NCI-H460 (cell line): ENCODE measurements around the gene PAK1IP1. TPM values are rescaled to one million over a fixed set of nuclear protein-coding genes. Genes with fewer than 3 reads are reported as not detected.
"Not testable (repeated sequence)": the region's sequence is repeated elsewhere in the genome, so short reads cannot be mapped to it uniquely, and the experiment has no call there.

Experiments used
- DNase-seq: peaks from one replicate; pipeline ENCODE4 v3.0.0-alpha.2; 2016; ENCODE audit warnings: low read depth; ENCODE audit errors: extremely low read depth
- total RNA-seq: library from RNA; depleted of rRNA; stranded (reverse); fragments of >200 nt; shearing (Covaris generic); gene quantifications from 2 replicates; pipeline ENCODE4 v1.2.3, GENCODE V29; 2014

The PAK1IP1 gene
- total RNA-seq, 1 experiment from 2014 or later = 36.3 TPM

- DNase-seq = no peak
Measured at GRCh38 chr6:10690651-10691445, 3.9 kb upstream of the PAK1IP1 start.

DNA sequence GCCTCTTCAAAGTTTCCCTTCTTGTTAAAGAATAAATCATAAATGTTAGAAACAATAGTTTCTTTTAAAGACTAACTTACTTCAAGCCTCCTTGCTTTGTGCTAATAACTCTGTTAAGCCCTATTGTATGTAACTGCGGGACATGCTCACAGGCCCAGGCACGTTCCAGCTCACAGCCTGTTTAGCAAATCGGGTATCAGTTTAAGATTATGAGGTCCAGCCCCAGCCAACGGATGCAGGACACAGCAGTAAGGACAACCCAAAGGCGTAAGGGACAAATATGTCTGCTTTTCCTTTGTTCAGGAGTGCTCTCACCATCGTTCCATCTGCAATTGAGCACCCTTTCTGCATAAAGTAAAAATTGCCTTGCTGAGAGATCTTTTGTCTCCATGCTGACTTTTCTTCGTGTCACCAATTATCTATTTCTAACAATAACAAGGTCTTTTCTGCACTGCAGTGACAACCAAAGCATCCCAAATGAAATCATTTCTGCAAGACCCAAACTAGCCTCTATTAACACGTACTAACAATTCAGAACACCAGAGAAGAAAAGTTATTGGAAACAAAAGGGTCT, 1.7 kb upstream of the PAK1IP1 start:
- no peak for DNase-seq

DNA sequence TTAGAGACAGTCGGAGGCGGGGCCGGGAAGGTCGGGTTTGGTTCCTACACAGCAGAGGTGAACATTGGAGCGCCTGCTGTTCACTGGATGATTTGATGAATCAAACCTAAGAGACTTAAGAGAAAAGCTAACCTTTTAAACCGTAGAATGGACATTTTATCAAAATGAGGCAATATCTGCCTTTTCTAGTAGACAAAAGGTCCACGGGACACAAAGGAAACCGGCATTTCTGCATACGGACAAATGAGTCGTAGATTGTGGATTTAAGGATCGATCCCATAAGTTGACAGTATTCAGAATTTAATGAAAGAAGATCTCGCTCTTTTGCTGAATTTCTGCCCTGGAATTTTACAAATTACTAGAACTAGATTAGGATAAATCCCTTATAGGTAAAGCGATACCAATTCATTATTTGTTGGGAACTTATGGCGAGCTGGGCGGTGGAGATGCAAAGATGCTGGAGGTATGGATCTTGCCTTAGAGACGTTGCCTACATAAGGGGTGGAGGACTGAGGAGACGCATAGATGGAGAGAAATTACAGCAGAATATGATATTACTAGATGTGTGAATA, 400 bp downstream of the PAK1IP1 start:
- no peak for DNase-seq

DNA sequence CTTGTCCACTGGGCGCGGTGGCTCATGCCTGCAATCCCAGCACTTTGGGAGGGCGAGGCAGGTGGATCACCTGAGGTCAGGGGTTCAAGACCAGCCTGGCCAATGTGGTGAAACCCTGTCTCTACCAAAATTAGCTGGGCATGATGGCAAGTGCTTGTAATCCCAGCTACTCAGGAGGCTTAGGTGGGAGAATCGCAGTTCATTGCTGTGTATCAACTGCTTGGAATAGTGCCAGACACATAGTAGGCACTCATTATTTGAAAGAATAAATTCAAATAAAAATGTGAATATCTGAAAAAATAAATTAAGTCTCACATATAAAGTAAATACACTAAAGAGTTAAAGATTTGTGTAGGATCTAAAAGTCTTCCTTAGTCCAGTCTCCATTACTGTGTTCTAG, 1.9 kb downstream of the PAK1IP1 start:
- no peak for DNase-seq

DNA sequence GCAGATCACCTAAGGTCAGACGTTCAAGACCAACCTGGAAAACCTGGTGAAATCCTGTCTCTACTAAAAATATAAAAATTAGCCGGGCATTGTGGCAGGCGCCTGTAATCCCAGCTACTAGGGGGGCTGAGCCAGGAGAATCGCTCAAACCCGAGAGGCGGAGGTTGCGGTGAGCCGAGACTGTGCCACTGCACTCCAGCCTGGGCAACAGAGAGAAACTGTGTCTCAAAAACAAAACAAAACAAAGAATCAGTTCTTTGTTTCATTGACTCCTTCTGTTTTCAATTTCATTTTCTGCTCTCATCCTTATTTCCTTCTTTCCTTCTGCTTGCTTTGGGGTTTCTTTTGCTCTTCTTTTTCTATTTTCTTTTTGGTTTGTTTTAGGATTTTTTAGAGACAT, 19.2 kb downstream of the PAK1IP1 start:
- DNase-seq = no peak

DNA sequence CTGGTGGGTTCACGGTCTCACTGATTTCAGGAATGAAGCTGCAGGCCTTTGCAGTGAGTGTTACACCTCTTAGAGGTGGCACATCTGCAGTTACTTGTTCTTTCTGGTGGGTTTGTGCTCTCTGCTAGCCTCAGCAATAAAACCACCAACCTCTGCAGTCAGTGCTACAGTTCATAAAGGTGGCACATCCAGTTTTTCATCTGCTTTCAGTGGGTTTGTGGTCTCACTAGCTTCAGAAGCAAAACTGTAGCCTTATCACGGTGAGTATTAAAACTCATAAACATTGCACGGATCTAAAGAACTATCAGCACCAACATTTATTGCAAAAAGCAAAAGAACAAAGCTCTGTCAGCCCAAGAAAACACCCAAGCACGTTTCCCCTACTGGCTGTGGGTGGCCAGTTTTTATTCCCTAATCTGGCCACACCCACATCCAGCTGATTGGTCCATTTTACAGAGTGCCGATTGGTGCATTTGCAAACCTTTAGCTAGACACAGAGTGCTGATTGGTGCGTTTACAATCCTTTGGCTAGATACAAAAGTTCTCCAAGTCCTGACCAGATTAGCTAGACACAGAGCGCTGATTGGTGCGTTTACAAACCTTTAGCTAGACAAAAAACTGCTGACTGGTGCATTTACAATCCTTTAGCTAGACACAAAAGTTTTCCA, 24.7 kb downstream of the PAK1IP1 start:
- DNase-seq = no peak

- DNase-seq = no peak
Measured at GRCh38 chr6:10719964-10720264, 25.1 kb downstream of the PAK1IP1 start.

GRCh38 chr6:10720265-10720959, 25.6 kb downstream of the PAK1IP1 start:
- DNase-seq = no peak

DNA sequence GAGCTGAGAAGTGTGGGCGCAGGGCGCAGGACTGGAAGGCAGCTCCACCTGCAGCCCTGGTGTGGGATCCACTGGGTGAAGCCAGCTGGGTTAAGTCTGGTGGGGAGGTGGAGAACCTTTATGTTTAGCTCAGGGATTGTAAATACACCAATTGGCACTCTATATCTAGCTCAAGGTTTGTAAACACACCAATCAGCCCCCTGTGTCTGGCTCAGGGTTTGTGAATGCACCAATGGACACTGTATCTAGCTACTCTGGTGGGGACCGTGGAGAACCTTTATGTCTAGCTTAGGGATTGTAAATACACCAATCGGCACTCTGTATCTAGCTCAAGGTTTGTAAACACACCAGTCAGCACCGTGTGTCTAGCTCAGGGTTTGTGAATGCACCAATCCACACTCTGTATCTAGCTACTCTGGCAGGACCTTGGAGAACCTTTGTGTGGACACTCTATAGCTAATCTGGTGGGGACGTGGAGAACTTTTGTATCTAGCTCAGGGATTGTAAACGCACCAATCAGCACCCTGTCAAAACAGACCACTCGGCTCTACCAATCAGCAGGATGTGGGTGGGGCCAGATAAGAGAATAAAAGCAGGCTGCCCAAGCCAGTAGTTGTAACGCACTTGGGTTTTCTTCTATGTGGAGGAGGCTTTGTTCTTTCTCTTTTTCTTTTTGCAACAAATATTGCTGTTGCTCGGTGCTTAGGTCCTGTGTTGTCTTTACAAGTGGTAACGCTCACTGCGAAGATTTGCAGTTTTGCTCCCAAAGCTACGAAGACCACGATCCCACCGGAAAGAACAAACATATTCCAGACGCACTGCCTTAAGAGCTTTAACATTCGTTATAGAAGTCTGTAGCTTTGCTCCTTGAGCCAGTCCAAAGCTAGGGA, 26.4 kb downstream of the PAK1IP1 start:
- DNase-seq = not testable (repeated sequence)

GRCh38 chr6:10721850-10722569, 27.2 kb downstream of the PAK1IP1 start:
- no peak for DNase-seq

- DNase-seq = no peak
Measured at GRCh38 chr6:10722570-10722819, 27.7 kb downstream of the PAK1IP1 start.

GRCh38 chr6:10722820-10723566, 28.2 kb downstream of the PAK1IP1 start, which contains the start of gene TMEM14C:
TSS of gene TMEM14C (plus strand) at chr6:10723070. CDS start at chr6:10724614, 1,544 bp downstream.
- peak; percentile 89 for DNase-seq

DNA sequence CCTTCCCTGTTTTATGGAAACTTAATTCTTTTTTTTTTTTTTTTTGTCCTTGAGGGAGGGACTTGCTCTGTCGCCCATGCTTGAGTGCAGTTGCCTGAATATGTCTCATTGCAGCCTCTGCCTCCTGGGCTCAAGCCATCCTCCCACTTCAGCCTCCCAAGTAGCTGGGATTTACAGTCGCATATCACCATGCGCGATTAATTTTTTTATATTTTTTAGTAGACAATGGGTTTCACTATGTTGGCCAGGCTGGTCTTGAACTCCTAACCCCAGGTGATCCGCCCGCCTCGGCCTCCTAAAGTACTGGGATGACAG, 28.8 kb downstream of the PAK1IP1 start:
- DNase-seq = no peak

DNA sequence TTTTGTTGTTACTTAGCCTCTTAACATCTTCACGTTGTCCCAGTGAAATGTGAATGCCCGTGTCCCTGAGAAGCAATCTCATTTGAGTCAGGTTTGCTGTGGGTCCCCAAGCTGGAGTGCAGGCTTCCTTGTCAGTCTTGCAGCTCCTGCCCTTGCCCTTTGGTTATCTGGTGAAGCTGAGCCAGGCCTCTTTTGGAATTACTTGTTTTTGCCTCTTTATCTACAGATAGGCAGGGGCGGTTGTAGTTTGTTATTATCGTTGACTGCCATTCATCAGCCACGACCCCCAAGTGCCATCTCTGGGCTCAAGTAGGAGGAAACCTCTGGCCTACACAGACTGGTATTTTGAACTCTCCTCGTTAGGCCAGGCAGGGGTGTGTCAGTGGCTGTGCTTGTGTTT, 30.3 kb downstream of the PAK1IP1 start:
- no peak for DNase-seq

DNA sequence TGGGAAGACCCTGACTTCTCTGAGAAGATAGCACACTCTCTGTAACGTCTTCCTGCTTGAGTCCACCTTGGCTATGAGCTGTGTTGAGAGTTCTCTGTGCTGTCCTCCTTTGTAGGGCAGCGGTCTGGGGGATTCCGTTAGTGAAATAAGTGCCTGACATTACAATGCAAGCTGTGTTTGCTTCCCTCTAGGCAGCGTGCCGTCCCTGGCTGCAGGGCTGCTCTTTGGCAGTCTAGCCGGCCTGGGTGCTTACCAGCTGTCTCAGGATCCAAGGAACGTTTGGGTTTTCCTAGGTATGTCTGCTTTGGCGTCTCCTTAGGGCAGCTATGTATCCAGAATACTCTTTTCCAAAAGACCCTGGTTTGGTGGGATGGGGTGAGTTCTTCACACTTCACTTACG, 30.9 kb downstream of the PAK1IP1 start:
- DNase-seq = no peak

DNA sequence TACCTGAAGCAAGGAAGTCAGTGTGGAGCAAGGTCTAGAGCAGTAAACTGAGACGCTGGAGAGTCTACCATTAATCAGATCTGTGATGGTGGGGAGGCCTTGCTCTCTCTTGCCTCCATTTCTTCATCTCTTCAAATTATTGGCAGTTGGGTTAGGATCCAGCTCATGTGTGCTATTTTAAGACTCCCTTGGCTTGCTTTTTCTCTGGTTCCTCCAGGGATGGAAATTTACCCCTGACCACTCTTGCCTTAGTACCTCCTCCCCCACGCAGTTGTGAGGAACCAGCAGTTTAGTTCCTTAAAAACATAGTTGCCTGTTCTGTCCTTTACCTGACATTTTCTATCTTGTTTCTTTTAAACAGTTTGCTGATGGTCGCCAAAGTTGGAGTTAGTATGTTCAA, 35.5 kb downstream of the PAK1IP1 start:
- DNase-seq = no peak

DNA sequence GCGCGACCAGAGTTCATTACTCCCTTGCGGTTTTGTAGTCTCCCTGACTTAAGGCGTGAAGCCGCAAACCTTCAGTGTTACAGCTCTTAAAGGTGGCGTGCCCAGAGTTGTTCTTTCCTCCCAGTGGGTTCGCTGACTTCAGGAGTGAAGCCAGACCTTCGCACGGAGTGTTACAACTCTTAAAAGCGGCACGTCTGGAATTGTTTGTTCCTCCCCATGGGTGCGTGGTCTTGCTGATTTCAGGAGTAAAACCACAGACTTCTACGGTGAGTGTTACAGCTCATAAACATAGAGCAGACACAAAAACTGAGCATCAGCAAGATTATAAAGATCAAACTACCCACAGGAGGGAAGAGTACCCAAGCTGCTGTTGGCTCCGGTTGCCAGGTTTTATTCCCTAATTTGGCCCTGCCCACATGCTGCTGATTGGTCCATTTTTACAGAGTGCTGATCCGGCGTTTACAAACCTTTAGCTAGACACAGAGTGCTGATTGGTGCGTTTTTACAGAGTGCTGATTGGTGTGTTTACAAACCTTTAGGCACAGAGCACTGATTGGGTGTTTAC, 38.5 kb downstream of the PAK1IP1 start:
- no peak for DNase-seq

GRCh38 chr6:10733863-10734262, 39.1 kb downstream of the PAK1IP1 start:
- no peak for DNase-seq

DNA sequence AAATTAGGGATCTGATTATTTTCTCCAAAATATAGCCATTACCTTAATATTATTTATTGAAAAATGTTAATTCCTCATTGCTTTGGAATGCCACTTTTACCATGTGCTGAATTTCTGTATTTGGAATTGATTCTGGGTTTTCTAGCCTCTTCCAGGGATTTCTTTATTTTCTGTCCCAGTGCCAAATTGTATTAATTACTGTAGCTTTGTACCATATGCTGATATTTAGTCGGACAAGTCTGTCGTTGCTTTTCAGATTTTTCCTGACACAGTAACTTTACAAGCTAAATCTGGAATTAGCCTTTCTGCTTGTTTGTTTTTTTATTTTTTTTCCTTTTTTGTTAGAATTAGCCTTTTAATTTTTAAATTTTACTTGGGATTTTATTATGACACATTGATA, 42.0 kb downstream of the PAK1IP1 start:
- no peak for DNase-seq
